HL-60/S4 treated with phorbol 12-myristate 13-acetate at 8.2 ng/mL for 4 days and 3 days (cell line): ENCODE results near the gene CCDC197.

Experiments used
- in situ Hi-C: fragments of 300-500 bp; cut with MboI; formaldehyde crosslinking; loops from 2 replicates; pipeline ENCODE4 v1.15.0; 2022; ENCODE audit warnings: low sequenced_read_pairs

The CCDC197 gene

DNA sequence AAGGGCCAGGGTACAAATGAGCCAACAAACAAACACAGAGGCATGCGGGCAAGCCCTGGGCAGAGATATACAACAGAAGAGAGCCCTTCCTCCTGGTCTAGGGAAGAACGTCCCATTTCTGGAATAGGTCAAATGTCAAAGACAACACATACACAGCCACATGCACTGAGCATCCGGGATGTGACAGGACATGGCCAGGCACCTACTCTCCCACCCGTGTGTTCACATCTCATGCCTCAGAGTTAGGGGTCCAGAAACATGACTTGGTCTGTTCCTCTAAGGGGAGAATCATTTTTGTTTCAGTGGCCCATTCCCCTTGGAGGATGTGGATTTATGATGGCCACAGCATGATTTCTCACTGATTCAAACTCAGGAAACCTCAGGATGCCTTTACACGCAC lies 19.9 kb upstream of the CCDC197 start:
- in situ Hi-C loops, result no loop called here

DNA sequence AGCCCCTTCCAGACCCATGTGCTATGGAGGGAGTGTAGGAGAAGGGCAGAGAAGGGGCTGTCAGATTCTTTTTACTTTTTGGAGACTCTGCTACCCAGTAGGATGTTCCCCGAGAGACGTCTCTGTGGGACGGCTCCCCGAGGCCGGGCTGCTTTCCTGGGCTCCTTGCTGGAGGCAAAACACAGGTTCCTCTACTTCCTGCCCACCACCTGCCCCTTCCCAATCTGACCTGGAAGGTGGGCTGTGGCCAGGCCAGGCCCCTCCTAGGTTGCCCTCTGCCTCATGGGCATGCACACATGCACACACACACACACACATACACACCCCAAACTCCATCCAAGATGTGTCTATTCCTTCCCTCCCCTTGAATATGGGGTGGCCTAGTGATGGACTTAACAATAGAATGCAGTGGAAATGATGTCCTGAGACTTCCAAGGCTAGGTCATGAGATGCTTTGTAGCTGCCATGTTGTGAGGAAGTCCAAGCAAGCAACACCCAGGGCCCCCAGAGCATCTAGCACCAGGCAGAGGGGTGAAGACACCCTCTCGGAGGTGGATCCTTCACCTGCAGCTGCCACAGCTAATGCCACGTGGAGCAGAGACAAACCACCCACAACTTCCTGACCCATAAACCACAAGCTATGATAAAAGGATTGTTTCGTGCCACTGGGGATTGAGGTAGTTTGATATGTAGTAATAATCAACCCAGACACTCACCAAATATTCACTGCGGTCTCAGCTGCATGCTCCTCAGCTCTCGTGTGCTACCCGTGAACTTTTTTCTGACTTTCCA lies 19.1 kb upstream of the CCDC197 start:
- in situ Hi-C loops, result no loop called here

DNA sequence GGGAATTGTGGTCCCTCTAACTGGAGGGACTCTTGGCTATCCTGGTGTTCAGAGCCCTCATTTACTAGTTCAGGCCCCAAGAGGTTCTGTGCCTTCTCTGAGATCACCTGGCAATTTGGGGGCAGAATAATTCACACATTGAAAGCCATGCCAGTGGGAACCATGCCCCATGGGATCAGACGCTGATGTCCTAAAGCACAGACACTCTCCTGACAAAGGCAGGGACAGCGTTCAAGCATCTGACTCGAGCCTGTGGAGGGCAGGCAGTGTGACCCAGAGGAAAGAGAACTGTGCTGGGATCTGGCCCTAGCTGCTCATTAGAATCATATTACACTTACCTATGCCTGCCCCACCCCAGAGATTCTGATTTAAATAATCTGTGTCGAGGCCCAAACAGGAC lies 18.4 kb upstream of the CCDC197 start:
- in situ Hi-C loops, result no loop called here

DNA sequence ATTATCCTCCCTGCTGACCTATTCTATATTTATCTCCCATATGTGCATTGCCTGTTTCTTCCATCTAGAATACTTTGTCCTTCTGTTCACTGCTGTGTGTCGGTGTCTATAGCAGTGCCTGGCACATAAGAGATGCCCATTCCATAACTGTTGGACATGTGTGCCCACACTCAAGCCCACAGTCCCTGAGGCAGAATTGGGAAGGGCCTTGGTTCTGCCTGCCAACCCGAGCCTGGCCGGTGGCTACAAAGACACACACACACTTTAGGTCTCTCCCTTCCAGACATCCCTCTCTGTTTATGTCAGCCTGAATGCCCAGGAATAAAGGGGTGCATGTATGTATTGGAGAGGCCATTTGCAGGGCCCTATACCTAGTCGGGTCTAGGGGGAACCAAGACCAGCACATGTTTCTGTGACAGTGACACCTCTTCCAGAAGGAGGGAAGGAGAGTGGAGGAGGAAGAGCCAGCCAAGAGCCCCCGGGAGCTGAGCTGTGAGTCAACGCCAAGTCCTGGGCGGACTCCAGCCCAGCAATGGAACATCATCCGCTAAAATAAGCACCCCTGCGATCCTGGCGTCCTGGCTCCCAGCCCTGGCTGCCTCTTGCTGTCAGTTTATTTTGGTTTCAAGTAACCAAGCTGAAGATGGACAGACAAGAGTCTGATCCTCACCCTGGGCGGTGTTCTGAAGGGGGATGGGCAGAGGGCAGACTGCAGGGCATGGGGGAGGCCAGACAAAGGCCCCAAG lies 16.5 kb upstream of the CCDC197 start:
- in situ Hi-C loops, result no loop called here

DNA sequence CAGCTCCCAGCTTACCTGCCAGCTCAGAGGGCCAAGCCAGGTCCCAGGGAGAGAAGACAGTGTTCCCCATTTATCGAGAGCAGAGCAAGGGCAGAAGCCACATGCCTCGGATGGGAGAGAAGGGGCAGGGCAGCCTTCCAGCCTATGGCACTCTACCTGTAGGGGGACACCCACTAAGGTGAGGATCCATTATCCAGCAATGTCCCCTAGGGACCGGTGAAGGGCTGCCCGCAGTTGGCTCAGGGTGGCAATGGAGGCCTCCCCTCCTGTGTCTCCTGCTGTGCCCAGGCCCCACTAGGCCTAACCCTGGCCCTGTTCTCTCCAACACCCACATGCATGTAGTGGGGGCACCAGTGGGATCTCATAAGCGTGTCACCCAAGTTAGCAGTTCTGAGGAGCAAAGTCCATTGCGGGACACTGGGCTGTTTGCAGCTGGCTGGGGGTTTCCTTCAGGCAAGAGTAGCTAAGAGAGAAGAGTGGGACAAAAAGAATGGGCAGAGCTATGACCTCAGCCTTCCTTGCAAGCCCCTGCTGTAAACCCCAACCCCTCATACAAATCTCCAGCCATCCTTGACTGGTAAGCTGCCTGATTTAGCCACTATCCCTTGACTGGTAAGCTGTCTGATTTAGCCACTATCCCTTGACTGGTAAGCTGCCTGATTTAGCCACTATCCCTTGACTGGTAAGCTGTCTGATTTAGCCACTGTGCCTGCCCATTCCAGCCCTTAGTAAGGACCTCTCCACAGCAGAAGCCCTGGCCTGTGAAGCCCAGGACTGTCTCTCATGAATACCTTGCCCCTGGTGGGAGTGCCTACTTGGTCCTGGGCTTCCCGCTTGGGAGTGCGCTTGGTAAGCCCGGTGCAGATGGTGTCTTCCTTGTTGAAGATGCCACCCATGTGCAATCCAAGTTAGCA lies 15.5 kb upstream of the CCDC197 start:
- in situ Hi-C loops, result no loop called here

DNA sequence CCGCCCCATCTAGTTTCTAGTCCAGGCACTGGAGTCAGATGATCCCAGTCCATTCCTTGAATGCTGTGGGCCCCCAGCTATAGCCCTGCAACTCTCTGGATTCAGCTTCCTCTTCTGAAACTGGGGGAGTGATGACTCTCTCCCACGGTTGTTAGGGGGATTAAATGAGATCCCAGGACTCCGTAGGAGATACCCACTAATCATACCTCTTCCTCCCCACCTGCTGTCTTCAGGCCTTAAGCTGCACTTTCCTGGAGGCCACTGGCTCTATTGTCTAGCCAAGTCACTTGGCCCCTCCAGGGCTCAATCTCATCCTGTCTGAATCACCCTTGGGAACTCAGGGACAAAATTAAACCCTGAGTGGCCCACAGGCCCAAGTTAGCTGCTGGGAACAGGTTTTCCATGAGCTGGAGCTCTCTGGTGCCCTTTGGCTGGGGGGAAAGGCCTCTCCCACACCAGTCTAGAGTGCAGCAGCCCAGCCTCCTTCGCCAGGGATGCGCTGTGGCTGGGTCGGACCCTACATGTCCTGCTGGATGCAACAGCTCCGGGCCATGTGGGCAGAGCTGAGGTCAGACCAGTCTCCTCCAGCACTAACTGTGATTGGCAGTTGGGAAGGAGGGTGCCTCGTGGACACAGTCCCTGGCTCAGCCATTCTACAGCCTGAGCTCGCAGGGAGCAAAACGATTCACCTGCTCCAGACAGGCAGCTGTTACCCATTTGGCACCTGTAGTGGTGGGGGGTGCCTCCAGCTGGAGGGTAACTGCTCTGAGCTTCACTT lies 14.7 kb upstream of the CCDC197 start:
- in situ Hi-C loops, result no loop called here

DNA sequence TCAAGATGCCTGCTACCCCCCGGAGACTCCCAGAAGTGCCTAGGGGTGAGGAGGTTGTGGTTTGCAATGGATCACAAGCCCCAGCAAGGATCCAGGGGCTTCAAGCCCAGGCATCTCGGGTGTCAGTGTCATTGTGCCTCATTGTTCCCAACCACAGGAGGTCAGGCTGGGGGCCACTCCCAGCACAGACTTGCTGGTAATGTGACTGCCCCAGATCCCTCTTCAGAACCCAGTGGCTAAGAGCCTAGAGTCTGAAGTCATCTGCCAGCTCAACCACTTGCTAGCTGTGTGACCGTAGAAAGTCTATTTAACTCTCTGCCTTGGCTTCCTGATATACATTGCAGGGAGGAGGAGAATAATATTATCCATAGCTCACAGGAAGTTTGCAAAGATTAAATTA lies 13.0 kb upstream of the CCDC197 start:
- in situ Hi-C loops, result no loop called here

DNA sequence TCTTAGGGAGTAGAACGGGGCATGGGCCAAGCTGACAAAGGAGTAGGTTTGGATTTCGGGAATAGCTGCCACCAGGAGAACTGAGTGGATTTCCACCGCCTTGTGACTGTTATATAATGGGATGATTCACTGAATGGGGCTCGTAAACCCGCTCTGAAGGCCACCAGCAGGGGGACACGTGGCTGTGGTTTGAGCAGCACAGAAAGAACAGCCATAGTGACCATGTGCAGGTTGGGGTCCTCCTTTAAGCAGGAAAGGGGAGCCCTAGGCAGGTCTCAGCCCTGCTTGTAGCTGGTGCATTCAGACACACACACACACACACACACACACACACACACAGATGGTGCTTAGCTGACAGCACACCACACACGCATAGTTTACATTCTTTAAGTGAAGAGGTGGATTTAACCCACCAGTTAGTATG lies 12.1 kb upstream of the CCDC197 start:
- in situ Hi-C loops, result no loop called here

DNA sequence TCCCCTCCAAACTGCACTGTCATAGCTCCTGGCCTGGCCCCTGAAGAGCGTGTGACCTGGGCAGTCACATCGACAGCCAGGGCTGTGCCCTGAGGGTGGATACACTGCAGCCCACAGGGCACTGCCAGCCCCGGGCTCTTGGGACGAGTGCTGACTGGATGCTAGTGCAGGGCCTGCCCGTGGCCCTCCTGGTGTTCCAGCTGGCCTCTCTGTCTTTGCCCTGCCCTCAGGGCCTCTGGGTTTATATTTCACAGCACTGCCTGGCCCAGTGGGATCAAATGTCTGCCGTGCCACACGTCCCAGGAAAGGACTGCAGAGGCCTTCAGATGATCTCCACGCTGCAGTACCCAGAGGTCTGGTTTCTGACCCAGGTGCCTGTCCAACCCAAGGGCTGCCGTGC lies 10.1 kb upstream of the CCDC197 start:
- in situ Hi-C loops, result no loop called here

DNA sequence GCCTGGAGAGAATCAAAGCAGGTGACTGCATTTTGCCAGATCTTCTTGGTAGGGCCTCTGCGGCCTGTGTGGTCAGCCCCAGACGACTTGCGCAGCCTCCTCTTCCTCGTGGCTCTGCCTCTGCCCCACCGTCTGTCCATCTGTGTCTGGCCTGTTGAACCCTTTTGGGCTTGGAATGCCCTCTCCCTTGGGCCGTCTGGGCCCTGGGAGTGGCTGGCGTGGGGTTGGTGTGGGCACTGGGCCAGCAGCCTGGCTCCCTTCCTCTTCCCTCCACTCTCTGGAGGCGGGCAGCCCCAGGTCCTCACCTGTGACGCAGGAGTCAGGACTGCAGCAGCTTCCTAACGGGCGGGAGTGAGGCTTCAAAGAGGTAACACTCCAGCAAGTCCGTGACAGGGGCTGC lies 9.7 kb upstream of the CCDC197 start:
- in situ Hi-C loops, result no loop called here

DNA sequence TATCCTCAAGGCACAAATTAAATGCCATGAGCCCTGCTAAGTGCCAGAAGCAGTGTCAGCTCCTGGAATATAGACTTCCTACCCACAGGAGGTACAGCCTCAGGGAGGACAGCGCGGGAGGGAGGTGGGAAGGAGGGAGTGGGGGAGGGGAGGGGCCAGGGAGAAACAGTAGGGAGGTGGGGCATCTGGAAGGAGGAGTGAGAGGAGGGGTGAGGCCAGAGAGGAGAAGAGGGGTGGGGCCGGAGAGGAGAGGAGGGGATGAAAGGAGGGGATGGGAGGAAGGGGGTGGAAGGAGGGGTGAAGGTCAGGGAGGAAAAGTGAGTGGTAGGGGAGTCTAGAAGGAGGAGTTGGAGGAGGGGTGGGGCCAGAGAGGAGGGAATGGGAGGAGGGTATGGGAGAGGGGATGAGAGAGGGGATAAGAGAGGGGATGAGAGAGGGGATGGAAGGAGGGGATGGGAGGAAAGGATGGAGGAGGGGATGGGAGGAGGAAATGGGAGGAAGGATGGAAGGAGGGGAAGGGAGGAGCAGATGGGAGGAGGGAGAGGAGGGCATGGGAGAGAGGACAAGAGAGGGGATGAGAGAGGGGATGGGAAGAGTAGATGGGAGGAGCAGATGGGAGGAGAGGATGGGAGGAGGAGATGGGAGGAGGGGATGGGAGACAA lies 9.2 kb upstream of the CCDC197 start:
- in situ Hi-C loops, result no loop called here

DNA sequence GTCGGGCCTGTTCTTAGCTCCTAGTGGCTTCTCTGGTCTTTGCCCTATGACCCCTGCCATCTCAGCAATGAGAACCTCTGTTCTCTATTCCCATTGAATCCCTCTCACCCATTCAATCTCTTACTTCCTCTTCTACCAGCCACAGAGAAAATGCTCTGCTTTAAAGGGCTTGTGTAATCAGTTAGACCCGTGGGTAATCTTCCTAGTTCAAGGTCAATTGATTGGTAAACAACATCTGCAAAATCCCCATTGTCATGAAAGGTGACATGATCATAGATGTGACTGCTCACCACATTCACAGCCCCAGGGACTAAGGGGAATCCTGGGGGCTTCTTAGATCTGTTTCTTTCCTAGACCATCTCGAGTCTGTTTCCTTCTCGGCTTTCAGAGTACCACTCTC lies 7.2 kb upstream of the CCDC197 start:
- in situ Hi-C loops, result no loop called here

DNA sequence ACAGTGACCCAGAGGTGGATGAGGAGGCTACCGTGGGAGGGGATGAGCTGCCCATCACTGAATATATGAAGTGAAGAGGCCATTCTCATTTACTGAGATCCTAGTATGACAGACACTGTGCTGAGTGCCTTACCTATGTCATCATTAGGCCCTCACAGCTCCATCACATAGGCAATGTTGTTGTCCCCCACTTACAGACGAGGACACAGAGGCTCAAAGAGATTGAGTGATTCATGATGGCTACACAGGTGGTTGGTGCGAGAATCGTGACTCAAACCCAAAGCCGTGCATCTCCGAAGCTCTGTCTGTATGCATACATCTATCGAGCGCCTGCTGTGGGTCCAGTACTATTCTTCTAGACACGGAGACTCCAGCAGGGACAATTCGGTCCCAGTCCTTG lies 5.9 kb upstream of the CCDC197 start:
- in situ Hi-C loops, result no loop called here

DNA sequence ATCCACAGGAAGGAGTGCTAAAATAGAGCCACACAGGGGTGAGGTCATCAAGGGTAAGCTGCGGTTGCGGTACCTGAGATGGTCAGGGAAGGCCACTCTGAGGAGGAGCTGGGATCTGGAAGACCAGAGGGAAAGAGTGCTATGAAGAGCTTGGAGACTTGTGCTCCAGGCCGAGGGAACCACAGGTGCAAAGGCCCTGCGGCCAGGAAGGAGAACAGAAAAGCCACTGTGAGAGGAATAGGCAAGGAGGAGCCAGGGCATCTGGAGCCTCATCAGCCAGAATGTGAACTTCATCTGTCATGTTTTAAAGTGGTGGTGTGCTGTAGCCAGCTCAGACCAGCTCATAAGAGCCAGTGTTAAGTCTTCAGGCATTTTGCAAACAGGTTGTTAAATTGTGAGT lies 5.5 kb upstream of the CCDC197 start:
- in situ Hi-C loops, result no loop called here

DNA sequence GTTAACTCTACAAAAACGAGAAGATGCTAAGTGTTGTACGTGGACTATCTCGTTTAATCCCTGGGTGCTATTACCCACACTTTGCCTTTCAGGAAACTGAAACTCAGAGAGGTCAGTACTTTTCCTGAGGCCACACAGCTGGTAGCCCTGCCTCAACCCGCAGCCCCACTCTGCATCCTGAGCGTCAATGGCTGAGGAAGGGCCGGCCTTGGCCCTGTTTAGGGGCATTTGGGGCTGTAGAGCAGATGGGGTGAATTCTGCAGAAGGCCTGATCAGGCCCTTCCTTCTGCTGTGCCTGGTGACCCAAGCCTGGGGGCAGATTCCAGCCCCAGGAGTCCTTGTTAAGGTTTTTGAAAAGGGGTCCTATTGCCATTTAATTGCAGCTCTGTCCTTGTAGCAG lies 3.7 kb upstream of the CCDC197 start:
- in situ Hi-C loops, result no loop called here

DNA sequence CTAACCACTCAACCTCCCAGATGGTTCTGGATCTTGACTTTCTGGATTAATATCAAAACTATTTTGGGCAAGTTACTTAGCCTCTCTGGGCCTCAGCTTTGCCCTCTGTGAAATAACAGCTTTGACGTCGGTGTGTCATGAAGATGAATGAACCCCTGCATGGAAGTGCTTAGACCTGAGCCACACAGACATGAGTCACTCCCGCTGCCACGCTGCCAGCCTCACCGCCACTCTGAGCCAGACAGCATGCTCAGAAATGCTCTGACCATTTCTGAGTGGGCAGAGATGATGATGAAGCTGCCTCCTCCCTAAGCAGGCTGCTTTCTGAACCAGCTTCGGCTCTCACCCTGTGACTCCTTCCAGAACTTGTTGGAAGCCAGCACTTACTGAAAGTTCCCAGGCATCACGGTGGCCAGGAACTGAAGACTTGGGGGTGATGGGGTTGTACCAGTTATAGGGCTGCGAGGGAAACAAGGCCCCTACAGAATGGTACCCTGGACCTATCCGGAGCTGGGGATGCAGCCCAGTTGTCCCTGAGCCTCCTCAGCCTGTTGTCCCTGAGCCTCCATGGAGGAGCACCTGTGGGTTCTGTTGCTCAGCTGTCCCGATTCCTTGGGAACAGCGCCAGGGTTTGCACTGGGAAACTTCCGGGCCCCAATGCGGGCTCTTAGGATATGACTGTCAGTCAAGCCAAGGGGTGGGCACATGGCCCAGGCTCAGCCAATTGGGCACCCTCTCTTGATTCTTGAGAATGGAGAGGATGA lies 2.0 kb upstream of the CCDC197 start:
- in situ Hi-C loops, result no loop called here

DNA sequence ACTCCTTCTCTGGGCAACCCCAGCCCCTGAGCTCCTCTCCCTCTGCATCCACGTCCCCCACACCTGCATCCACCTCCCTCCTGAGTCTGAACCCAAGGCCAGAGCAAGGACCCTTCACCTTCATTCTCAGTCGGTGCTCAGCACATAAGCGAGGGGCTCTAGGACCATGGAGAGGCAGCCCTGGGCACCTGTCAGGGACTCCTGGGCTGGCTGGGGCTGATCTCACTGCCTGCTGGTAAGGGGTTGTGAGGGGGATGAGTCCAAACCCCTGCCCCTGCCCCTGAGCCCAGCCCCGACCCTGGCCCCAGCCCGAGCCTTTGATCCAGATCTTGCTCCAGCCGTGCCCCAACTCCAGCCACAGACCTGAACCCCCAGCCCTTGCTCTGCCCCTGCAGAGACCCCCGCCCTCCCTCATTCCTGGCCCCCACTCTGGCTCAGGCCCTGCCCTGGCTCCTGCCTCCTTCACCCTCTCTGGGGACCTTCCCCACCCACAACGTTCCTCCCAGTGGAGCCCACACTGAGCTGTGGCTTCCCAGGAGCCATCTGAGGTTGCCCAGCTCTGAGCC lies 888 bp upstream of the CCDC197 start:
- in situ Hi-C loops, result no loop called here

DNA sequence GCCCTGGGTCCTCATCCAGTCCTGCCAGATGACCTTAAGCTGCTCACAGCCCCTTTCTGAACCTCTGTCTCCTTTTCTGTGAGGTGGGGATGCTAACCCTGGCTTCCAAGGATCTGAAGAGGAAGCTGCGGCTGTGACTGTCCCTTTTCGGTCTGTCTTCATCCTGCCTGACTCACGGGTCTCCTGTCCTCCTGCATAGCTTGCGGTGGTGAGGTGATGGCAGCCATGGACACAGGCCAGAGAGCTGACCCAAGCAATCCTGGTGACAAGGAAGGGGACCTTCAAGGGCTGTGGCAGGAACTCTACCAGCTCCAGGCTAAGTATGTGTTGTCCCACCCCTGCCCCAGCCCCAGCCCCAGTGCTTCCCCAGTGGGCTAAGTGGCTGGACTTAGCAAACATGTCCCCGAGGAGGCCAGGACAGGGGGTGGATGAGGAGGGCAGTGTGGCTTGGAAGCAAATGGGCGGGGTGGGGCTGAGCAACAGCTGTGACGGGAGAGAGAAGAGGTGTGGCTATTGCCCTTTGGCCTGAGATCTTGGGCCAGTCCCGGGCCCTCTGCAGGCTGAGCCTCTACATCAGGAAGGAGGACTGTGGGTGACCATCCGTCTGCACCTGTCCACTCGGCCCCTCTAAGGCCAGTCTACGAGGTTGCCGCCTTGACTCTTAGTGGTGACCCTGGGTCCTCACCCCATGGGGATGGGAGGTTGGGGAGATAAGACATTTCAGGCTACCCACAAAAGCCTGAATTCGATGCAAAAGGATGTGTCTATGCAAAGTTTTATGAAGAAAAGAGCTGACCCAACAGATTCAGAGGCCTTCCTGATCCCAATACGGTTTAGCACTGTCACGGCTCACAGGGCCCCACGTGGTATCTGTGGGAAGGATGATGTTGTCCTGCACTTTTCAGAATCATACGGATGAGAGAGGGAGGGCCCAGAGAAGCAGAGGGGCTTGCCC lies 1.1 kb downstream of the CCDC197 start:
- in situ Hi-C loops, result no loop called here
